Measurements from ENCODE around the gene PPP1R12B.
"Not testable (repeated sequence)": the region's sequence is repeated elsewhere in the genome, so short reads cannot be mapped to it uniquely, and the experiment has no call there.

PPP1R12B gene

GRCh38 chr1:202619505-202619904 is 271.0 kb downstream of the PPP1R12B start:
- DNase-seq: no peak

GRCh38 chr1:202620036-202620435 is 271.5 kb downstream of the PPP1R12B start:
- not testable (repeated sequence) for DNase-seq

- DNase-seq: no peak
Observed at GRCh38 chr1:202621446-202621845, 272.9 kb downstream of the PPP1R12B start.

GRCh38 chr1:202622388-202622787 is 273.9 kb downstream of the PPP1R12B start:
- no peak for DNase-seq

GRCh38 chr1:202623075-202623474 is 274.6 kb downstream of the PPP1R12B start:
- DNase-seq: no peak

- not testable (repeated sequence) for DNase-seq
Observed at GRCh38 chr1:202623476-202623875, 275.0 kb downstream of the PPP1R12B start.

- DNase-seq: no peak
Observed at GRCh38 chr1:202624088-202624780, 275.7 kb downstream of the PPP1R12B start.

- DNase-seq: no peak
Observed at GRCh38 chr1:202624781-202625108, 276.2 kb downstream of the PPP1R12B start.

- peak; percentile 60 to 64 for DNase-seq
Observed at GRCh38 chr1:202625416-202626360, 277.2 kb downstream of the PPP1R12B start.

GRCh38 chr1:202627036-202627435 is 278.5 kb downstream of the PPP1R12B start:
- not testable (repeated sequence) for DNase-seq

- no peak for DNase-seq
Observed at GRCh38 chr1:202627841-202628565, 279.5 kb downstream of the PPP1R12B start.

GRCh38 chr1:202628646-202629215 is 280.2 kb downstream of the PPP1R12B start:
- no peak for DNase-seq

- peak; percentile 45 to 50 for DNase-seq
Observed at GRCh38 chr1:202629257-202629811, 280.8 kb downstream of the PPP1R12B start.

GRCh38 chr1:202630096-202630495 is 281.6 kb downstream of the PPP1R12B start:
- DNase-seq: not testable (repeated sequence)

GRCh38 chr1:202630541-202630940 is 282.0 kb downstream of the PPP1R12B start:
- no peak for DNase-seq

- no peak for DNase-seq
Observed at GRCh38 chr1:202631076-202631923, 282.8 kb downstream of the PPP1R12B start.

- DNase-seq: no peak
Observed at GRCh38 chr1:202632241-202632640, 283.7 kb downstream of the PPP1R12B start.

GRCh38 chr1:202636171-202636570 is 287.7 kb downstream of the PPP1R12B start:
- not testable (repeated sequence) for DNase-seq

GRCh38 chr1:202637321-202638018 is 289.0 kb downstream of the PPP1R12B start:
- not testable (repeated sequence) for DNase-seq

GRCh38 chr1:202638019-202638700 is 289.7 kb downstream of the PPP1R12B start:
- DNase-seq: no peak

Data from Kasumi-1 (cell line).